Neural cell (in vitro differentiated cells): ENCODE measurements around the gene STARD5. TPM values are rescaled to one million over a fixed set of nuclear protein-coding genes. Genes with fewer than 3 reads are reported as not detected.

Experiments used
- H2AFZ ChIP-seq: fragments of 200-600, 300-800 bp; sonication (generic), shearing (Covaris generic); 2 replicates; pipeline ENCODE4 v1.6.0; 2014; ENCODE audit warnings: low read depth, mild to moderate bottlenecking, antibody characterized with exemption, low read length, moderate library complexity
- H3F3A ChIP-seq: fragments of 200-600 bp; shearing (Covaris generic); 2 replicates; pipeline ENCODE4 v1.6.1; 2016; ENCODE audit warnings: mild to moderate bottlenecking, moderate library complexity, mixed read lengths, antibody characterized with exemption, low read length; ENCODE audit not compliant: insufficient read depth, poor library complexity, severe bottlenecking
- H3K27ac ChIP-seq: fragments of 200-600, 300-800 bp; sonication (generic), shearing (Covaris generic); 2 replicates; pipeline ENCODE4 v1.5.1; 2014; ENCODE audit warnings: mild to moderate bottlenecking, low read length, moderate library complexity
- H3K27me3 ChIP-seq: fragments of 300-800, 200-600 bp; sonication (generic), shearing (Covaris generic); 2 replicates; pipeline ENCODE4 v1.6.0; 2014; ENCODE audit warnings: mild to moderate bottlenecking, low read depth, low read length, moderate library complexity; ENCODE audit not compliant: insufficient read depth
- H3K36me3 ChIP-seq: fragments of 300-800, 200-600 bp; sonication (generic), shearing (Covaris generic); 2 replicates; pipeline ENCODE4 v1.5.1; 2014; ENCODE audit warnings: mild to moderate bottlenecking, antibody characterized with exemption, low read length, moderate library complexity; ENCODE audit not compliant: insufficient read depth
- H3K4me2 ChIP-seq: fragments of 300-800, 200-600 bp; sonication (generic), shearing (Covaris generic); 2 replicates; pipeline ENCODE4 v1.6.0; 2014; ENCODE audit warnings: mild to moderate bottlenecking, low read length
- H3K4me3 ChIP-seq: fragments of 300-800, 200-600 bp; sonication (generic), shearing (Covaris generic); 2 replicates; pipeline ENCODE4 v1.5.1; 2014; ENCODE audit warnings: mild to moderate bottlenecking, low read length, moderate library complexity
- H3K79me2 ChIP-seq: fragments of 200-600 bp; shearing (Covaris generic); replicated peaks from 2 replicates; pipeline ENCODE4 v1.6.0; 2014; ENCODE audit warnings: mild to moderate bottlenecking, low read length, moderate library complexity; ENCODE audit not compliant: insufficient read depth
- H3K9ac ChIP-seq: fragments of 300-800, 200-600 bp; sonication (generic), shearing (Covaris generic); 2 replicates; pipeline ENCODE4 v1.6.1; 2016; ENCODE audit warnings: mild to moderate bottlenecking, low read length, mixed read lengths
- H3K9me2 ChIP-seq: fragments of 200-600 bp; shearing (Covaris generic); 2 replicates; pipeline ENCODE4 v1.6.1; 2016; ENCODE audit warnings: mild to moderate bottlenecking, low read length, mixed read lengths; ENCODE audit not compliant: insufficient read depth
- H3K9me3 ChIP-seq: fragments of 200-600, 300-800 bp; sonication (generic), shearing (Covaris generic); 2 replicates; pipeline ENCODE4 v1.6.1; 2016; ENCODE audit warnings: mild to moderate bottlenecking, mixed run types, low read length, moderate library complexity, mixed read lengths
- H4K20me1 ChIP-seq: fragments of 200-600 bp; shearing (Covaris generic); 2 replicates; pipeline ENCODE4 v1.6.1; 2016; ENCODE audit warnings: mild to moderate bottlenecking, mixed run types; ENCODE audit not compliant: insufficient read depth
- EP300 ChIP-seq: fragments of 450-650 bp; conservative IDR thresholded peaks from 2 replicates; pipeline ENCODE4 v1.6.1; 2014; ENCODE audit warnings: antibody characterized with exemption, mild to moderate bottlenecking, moderate library complexity; ENCODE audit not compliant: poor library complexity, severe bottlenecking
- EZH2 ChIP-seq: fragments of 200-600, 300-800 bp; shearing (Covaris generic), sonication (generic); IDR thresholded peaks from 2 replicates; pipeline ENCODE4 v1.6.1; 2014; ENCODE audit warnings: antibody characterized with exemption, low read length, borderline replicate concordance, mild to moderate bottlenecking; ENCODE audit not compliant: insufficient read depth, poor library complexity, severe bottlenecking
- MXI1 ChIP-seq: fragments of 450-650 bp; conservative IDR thresholded peaks from 2 replicates; pipeline ENCODE4 v1.6.1; 2014; ENCODE audit warnings: antibody characterized with exemption, mild to moderate bottlenecking; ENCODE audit not compliant: poor library complexity, severe bottlenecking
- POLR2AphosphoS5 ChIP-seq: IDR thresholded peaks from 2 replicates; pipeline ENCODE4 v1.6.1; 2012
- RAD21 ChIP-seq: fragments of 450-650 bp; conservative IDR thresholded peaks from 2 replicates; pipeline ENCODE4 v1.6.1; 2014; ENCODE audit warnings: antibody characterized with exemption, mild to moderate bottlenecking, moderate library complexity
- SMC3 ChIP-seq: fragments of 450-650 bp; conservative IDR thresholded peaks from 2 replicates; pipeline ENCODE4 v1.6.1; 2014; ENCODE audit warnings: antibody characterized with exemption, mild to moderate bottlenecking, moderate library complexity; ENCODE audit not compliant: poor library complexity
- TAF1 ChIP-seq: IDR thresholded peaks from 2 replicates; pipeline ENCODE4 v1.6.1; 2012; ENCODE audit warnings: low read depth
- polyA plus RNA-seq: library from polyadenylated mRNA; depleted of rRNA; stranded (reverse); fragments of >200 nt; gene quantifications from 2 replicates; pipeline ENCODE4 v1.2.3, GENCODE V29; 2014
- TF ChIP-seq, protein P1 (sequence below): IDR thresholded peaks from 2 replicates; pipeline ENCODE4 v1.6.1; 2012; ENCODE audit warnings: borderline replicate concordance
- TF ChIP-seq, protein P2 (sequence below): fragments of 450-650 bp; IDR thresholded peaks from 2 replicates; pipeline ENCODE4 v1.5.1; 2014; ENCODE audit warnings: antibody characterized with exemption, mild to moderate bottlenecking, moderate library complexity; ENCODE audit not compliant: poor library complexity, severe bottlenecking

Gene STARD5
- polyA plus RNA-seq, 1 donor from 2014 or later, result 0.76 TPM

DNA sequence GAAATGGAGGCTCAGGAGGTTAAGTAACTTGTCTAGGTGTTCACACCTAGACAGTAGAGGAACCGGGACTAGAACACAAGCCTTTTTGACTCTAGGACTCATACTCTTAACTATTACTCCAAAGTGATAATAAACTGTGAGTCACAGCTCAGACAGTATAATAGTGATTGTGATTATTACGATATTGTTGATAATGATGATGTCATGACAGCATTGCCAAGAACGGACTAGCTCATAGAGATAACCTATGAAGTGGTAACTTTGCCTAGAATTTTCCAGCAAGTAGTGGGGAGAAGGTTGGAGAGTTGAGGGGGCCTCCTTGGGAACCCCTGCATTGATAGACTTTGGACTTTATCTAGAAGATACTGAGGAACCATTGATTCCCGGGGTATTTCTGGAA, 34.0 kb downstream of the STARD5 start (continued):
- TF ChIP-seq, protein P1, sequence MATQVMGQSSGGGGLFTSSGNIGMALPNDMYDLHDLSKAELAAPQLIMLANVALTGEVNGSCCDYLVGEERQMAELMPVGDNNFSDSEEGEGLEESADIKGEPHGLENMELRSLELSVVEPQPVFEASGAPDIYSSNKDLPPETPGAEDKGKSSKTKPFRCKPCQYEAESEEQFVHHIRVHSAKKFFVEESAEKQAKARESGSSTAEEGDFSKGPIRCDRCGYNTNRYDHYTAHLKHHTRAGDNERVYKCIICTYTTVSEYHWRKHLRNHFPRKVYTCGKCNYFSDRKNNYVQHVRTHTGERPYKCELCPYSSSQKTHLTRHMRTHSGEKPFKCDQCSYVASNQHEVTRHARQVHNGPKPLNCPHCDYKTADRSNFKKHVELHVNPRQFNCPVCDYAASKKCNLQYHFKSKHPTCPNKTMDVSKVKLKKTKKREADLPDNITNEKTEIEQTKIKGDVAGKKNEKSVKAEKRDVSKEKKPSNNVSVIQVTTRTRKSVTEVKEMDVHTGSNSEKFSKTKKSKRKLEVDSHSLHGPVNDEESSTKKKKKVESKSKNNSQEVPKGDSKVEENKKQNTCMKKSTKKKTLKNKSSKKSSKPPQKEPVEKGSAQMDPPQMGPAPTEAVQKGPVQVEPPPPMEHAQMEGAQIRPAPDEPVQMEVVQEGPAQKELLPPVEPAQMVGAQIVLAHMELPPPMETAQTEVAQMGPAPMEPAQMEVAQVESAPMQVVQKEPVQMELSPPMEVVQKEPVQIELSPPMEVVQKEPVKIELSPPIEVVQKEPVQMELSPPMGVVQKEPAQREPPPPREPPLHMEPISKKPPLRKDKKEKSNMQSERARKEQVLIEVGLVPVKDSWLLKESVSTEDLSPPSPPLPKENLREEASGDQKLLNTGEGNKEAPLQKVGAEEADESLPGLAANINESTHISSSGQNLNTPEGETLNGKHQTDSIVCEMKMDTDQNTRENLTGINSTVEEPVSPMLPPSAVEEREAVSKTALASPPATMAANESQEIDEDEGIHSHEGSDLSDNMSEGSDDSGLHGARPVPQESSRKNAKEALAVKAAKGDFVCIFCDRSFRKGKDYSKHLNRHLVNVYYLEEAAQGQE, result no peak
- no peak for TF ChIP-seq SMC3

DNA sequence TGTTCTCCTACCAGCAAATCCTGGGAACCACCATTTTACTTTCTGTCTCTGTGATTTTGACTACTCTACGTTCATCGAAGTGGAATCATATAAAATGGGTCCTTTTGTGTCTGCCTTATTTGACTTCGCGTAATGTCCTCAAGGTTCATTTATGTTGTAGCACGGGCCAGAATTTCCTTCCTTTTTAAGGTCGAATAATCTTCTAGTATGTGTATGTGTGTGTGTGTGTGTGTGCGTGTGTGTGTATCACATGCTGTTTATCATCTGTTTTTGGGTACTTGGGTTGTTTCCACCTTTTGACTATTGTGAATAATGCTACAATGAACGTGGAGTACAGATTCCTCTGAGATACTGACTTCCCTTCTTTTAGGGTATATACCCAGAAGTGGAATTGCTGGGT, 35.3 kb downstream of the STARD5 start:
- Histone ChIP-seq H2AFZ (no peak overlapping the region), H3K27me3 (no peaks in the 10 kb centered on the region), H3K36me3 (no peaks in the 10 kb centered on the region), H3K9me2 (no peaks in the 10 kb centered on the region), H3K79me2 (no peaks in the 10 kb centered on the region), H3K4me2 (no peak overlapping the region), H3K9me3 (no peaks in the 10 kb centered on the region), H3K4me3 (no peak overlapping the region), H3F3A (no peaks in the 10 kb centered on the region), H3K9ac (no peak overlapping the region), H4K20me1 (no peaks in the 10 kb centered on the region), H3K27ac (no peak overlapping the region)
- TF ChIP-seq, protein P1, result no peak
- TF ChIP-seq RAD21 (no peak), POLR2AphosphoS5 (no peak), TAF1 (no peak), SMC3 (no peak), EP300 (no peak), MXI1 (no peak), EZH2 (no peak)
- TF ChIP-seq, protein P2, sequence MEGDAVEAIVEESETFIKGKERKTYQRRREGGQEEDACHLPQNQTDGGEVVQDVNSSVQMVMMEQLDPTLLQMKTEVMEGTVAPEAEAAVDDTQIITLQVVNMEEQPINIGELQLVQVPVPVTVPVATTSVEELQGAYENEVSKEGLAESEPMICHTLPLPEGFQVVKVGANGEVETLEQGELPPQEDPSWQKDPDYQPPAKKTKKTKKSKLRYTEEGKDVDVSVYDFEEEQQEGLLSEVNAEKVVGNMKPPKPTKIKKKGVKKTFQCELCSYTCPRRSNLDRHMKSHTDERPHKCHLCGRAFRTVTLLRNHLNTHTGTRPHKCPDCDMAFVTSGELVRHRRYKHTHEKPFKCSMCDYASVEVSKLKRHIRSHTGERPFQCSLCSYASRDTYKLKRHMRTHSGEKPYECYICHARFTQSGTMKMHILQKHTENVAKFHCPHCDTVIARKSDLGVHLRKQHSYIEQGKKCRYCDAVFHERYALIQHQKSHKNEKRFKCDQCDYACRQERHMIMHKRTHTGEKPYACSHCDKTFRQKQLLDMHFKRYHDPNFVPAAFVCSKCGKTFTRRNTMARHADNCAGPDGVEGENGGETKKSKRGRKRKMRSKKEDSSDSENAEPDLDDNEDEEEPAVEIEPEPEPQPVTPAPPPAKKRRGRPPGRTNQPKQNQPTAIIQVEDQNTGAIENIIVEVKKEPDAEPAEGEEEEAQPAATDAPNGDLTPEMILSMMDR, result no peak
